GM10266 (cell line): ENCODE results near the gene ATAD3B.

Experiments
- DNase-seq: peaks from one replicate; pipeline ENCODE4 v3.0.0; 2012; ENCODE audit errors: extremely low spot score
- TF ChIP-seq, protein P1 (sequence below): IDR thresholded peaks from 2 replicates; pipeline ENCODE4 v1.5.1; 2012; ENCODE audit warnings: mild to moderate bottlenecking, low read depth; ENCODE audit not compliant: control insufficient read depth, insufficient read depth; ENCODE audit errors: missing control alignments

Gene ATAD3B

GRCh38 chr1:1540818-1541628 is 69.5 kb downstream of the ATAD3B start:
- TF ChIP-seq, protein P1, sequence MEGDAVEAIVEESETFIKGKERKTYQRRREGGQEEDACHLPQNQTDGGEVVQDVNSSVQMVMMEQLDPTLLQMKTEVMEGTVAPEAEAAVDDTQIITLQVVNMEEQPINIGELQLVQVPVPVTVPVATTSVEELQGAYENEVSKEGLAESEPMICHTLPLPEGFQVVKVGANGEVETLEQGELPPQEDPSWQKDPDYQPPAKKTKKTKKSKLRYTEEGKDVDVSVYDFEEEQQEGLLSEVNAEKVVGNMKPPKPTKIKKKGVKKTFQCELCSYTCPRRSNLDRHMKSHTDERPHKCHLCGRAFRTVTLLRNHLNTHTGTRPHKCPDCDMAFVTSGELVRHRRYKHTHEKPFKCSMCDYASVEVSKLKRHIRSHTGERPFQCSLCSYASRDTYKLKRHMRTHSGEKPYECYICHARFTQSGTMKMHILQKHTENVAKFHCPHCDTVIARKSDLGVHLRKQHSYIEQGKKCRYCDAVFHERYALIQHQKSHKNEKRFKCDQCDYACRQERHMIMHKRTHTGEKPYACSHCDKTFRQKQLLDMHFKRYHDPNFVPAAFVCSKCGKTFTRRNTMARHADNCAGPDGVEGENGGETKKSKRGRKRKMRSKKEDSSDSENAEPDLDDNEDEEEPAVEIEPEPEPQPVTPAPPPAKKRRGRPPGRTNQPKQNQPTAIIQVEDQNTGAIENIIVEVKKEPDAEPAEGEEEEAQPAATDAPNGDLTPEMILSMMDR, result no peak

DNA sequence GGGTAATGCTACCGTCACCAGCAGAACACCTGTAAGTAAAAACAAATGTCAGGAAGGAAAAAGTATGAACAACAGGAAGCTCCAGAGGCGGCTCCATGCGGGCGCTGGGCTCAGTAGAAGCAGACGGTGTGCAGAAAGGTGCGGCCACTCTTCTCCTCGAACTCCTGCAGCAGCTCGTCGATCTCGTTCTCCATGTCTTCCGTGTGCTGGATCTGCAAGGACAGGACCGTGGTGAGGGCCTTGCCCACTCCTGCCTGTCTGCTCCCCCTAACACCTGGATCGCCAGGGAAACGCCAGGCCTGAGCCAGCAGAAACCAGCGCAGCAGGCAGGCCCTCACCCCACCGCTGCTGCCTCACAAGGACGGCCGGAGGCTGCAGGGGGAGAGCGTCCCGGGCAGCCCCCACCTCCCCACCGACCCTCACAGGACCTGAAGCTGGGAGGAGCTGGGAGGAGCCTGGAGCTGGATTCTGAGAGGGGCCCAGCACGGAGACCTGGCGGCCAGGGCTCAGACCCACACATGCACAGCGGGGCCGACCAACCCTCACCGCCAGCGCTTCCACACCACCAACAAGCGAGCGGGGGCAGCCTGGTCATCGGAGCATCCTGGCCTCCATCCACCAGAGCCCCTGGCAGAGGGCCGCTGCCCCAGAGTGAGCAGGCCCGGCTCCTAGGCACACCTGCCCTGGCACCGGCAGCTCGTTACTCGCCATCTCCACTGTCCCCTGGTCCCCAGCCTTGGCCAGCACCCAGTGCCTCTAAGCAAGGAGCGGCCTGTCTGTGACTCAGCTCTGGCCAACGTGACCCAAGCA is 70.6 kb downstream of the ATAD3B start:
- TF ChIP-seq, protein P1, result no peak
- no peak for DNase-seq

More at GRCh38 chr1:1540818-1541628, 69.5 kb downstream of the ATAD3B start:
- no peak for DNase-seq

DNA sequence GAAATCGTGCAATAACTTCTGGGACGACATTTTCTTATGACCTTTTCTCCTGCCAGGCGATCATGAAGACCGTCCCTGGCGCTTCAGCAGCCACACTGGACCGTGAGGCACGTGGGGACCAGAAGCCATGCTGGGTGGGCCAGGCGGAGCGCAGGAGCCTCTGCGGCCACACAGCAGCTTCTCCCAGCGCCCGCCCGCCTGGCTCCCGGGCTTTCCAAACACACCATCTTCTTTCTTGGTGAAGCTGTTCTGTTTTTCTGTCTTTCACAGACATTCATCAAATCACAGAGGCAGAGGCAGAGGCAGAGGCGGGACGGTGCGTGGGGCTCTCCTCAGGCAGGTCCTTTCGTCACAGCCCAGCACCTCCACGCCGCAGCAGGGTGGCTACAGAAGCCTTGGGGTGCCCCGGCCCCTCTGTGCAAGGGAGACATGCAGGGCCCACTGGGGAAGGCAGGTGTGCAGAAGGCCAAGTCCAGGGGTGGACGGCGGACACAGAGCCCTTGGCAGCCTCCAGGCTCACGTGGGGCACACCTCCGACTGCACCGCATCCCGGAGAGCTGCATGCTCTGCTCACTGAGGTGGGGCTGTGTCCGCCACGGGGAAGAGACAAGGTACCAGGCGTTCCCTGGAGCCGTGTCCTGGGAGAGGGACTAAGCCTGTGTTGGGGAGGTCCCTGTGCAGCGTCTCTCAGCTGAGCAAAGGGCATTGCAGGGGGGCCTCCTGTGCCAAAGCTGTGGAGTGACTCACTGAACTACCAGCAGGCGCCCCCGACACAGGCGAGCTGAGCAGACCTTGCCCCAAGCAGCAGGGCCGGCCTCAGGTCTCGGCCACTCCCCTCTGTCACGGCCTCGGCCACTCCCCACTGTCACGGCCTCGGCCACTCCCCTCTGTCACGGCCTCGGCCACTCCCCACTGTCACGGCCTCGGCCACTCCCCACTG is 71.5 kb downstream of the ATAD3B start:
- no peak for DNase-seq
- TF ChIP-seq, protein P1, result no peak

- TF ChIP-seq, protein P1, result no peak
- DNase-seq, result no peak
Measured at GRCh38 chr1:1543706-1544099, 72.1 kb downstream of the ATAD3B start.

GRCh38 chr1:1544544-1544943 is 73.0 kb downstream of the ATAD3B start:
- TF ChIP-seq, protein P1, result no peak
- DNase-seq, result no peak
